AG04449 (cell line): ENCODE data around the gene NTM.

ENCODE experiments used
- CTCF ChIA-PET: fragments of 350-600 bp; formaldehyde crosslinking; extraction: SDS; loops from one replicate; lab custom pipeline; 2021; ENCODE audit warnings: antibody characterized with exemption; lab: Yijun Ruan, JAX
- POLR2A ChIA-PET: fragments of 400-600, 350-600 bp; formaldehyde crosslinking; extraction: SDS; loops from one replicate; lab custom pipeline; 2020; ENCODE audit warnings: antibody characterized with exemption, inconsistent platforms; lab: Yijun Ruan, JAX
- DNase-seq: peaks from one replicate; pipeline ENCODE4 v3.0.0-alpha.2; 2010; ENCODE audit warnings: low read depth, low spot score
- H3K4me3 ChIP-seq: 2 replicates; pipeline ENCODE4 v1.5.1; 2011; ENCODE audit warnings: low read depth, mild to moderate bottlenecking, control low read depth, low read length
- TF ChIP-seq, protein P1 (sequence below): IDR thresholded peaks from one replicate; pipeline ENCODE4 v1.5.1; 2011; ENCODE audit warnings: mild to moderate bottlenecking, moderate library complexity, low read length, control low read depth, inconsistent platforms; ENCODE audit not compliant: insufficient read depth; ENCODE audit errors: missing control alignments

NTM gene

DNA sequence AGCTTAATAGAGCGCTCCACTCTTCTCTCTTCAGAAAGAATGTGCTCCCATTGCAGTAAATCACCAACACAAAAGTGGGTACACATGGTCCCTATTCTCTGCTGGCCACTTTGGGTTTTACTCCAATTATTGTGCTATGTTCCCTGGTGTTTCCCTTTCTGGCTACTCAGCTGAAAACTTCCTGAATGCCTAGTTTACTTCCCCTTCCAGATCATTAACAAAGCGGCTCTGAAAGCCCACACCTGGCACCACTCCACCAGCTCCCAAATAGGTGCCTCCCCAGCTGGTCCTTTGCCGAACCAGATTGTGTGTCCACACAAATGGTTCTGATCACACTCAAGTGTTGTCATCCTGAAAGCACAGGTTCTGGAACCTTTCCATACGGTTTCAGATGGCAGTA, 443.7 kb downstream of the NTM start:
- POLR2A ChIA-PET: no interaction called here
- H3K4me3 ChIP-seq: no peak overlapping the region
- TF ChIP-seq, protein P1, sequence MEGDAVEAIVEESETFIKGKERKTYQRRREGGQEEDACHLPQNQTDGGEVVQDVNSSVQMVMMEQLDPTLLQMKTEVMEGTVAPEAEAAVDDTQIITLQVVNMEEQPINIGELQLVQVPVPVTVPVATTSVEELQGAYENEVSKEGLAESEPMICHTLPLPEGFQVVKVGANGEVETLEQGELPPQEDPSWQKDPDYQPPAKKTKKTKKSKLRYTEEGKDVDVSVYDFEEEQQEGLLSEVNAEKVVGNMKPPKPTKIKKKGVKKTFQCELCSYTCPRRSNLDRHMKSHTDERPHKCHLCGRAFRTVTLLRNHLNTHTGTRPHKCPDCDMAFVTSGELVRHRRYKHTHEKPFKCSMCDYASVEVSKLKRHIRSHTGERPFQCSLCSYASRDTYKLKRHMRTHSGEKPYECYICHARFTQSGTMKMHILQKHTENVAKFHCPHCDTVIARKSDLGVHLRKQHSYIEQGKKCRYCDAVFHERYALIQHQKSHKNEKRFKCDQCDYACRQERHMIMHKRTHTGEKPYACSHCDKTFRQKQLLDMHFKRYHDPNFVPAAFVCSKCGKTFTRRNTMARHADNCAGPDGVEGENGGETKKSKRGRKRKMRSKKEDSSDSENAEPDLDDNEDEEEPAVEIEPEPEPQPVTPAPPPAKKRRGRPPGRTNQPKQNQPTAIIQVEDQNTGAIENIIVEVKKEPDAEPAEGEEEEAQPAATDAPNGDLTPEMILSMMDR: no peak
- CTCF ChIA-PET: interaction anchor here (1.3 to 1.6 kb wide), 2 partner anchors 13 to 123 kb away, joined by 3 read pairs; no protein-coding TSS in a partner anchor
- no peak for DNase-seq

GRCh38 chr11:131815590-131815989, 445.2 kb downstream of the NTM start:
- POLR2A ChIA-PET: no interaction called here
- DNase-seq: no peak
- no peak overlapping the region for H3K4me3 ChIP-seq
- TF ChIP-seq, protein P1: no peak
- CTCF ChIA-PET: interaction anchor here (1.2 to 1.6 kb wide), 2 partner anchors 13 to 125 kb away, joined by 3 read pairs; no protein-coding TSS in a partner anchor

- CTCF ChIA-PET: no interaction called here
- H3K4me3 ChIP-seq: no peak overlapping the region
- DNase-seq: peak; percentile 3
- POLR2A ChIA-PET: no interaction called here
- TF ChIP-seq, protein P1: no peak
Measured at GRCh38 chr11:131816051-131816450, 445.6 kb downstream of the NTM start.

GRCh38 chr11:131817687-131818188, 447.3 kb downstream of the NTM start:
- ChIA-PET CTCF (no interaction called here), POLR2A (no interaction called here)
- no peak for DNase-seq
- TF ChIP-seq, protein P1: no peak
- H3K4me3 ChIP-seq: no peak overlapping the region

DNA sequence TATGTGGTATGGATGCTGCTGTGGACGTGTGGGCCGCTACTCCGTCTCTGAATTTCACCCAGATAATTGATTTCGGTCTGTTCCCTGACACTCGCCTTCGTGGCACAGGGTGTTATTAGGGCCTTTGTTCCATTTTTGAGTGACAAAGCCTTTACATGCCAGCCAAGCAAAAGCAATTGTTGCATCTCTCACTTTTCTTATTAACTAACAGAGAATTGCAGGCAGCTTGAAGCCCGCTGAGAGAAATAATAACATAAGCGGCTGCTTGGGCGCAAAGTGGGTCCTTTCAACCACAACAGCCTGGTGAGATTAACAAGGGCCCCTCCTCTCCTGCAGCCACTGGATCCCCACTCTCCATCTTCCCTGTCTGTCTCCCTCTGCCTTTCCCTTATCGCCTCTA, 449.4 kb downstream of the NTM start:
- TF ChIP-seq, protein P1: no peak
- CTCF ChIA-PET: no interaction called here
- POLR2A ChIA-PET: no interaction called here
- no peak overlapping the region for H3K4me3 ChIP-seq
- DNase-seq: no peak

DNA sequence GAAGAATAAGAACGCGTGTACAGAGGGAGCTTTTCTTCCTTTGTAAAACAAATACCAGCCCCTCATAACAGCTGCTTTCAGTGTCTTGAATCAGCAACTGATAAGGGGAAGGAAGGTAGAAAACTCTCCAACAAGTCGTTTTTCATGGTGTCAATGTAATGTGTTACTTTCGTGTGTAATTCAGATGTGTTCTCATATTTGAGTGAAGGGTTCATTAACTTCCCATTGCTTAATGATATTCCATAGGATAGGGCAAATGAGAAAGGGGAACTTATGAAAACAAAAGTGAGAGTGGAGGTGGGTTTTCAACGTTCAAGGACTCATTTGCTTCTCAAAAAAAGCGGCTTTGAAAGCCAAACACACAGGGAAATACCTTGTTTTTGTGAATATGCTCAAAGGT, 452.1 kb downstream of the NTM start:
- TF ChIP-seq, protein P1: no peak
- H3K4me3 ChIP-seq: no peak overlapping the region
- POLR2A ChIA-PET: no interaction called here
- CTCF ChIA-PET: interaction anchor here (1.5 kb wide), 1 partner anchor 9 kb away, joined by 3 read pairs; no protein-coding TSS in a partner anchor
- DNase-seq: no peak
